HG03097 (cell line): Measurements from ENCODE around the gene HINT3.
"Not testable (repeated sequence)": the region's sequence is repeated elsewhere in the genome, so short reads cannot be mapped to it uniquely, and the experiment has no call there.

ENCODE experiments used
- ATAC-seq: cut with Tn5 transposase; IDR thresholded peaks from one replicate; pipeline ENCODE4 v1.9.1; 2021; ENCODE audit not compliant: unreplicated experiment, low FRiP score

The HINT3 gene

GRCh38 chr6:125957845-125958244 lies 1.3 kb downstream of the HINT3 start:
- no peak for ATAC-seq

DNA sequence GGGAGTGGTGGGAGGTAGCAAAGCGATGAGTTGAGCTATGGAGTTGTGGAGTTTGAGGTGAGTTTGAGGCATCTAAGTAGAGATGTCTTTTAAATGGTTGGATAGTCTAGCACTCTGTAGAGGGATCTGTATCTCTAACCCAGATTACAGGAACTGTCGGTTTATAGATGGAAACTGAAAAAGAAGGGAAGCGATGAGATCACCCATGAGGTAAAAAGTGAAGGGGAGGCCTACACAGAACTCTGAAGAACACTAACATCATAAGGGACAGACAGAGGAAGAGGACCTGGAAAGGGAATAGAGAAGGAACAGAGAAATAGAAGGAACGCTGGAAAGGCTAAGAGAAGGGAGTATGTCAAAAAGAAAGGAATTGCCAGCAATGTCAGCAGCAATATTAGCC lies 2.5 kb downstream of the HINT3 start:
- no peak for ATAC-seq

DNA sequence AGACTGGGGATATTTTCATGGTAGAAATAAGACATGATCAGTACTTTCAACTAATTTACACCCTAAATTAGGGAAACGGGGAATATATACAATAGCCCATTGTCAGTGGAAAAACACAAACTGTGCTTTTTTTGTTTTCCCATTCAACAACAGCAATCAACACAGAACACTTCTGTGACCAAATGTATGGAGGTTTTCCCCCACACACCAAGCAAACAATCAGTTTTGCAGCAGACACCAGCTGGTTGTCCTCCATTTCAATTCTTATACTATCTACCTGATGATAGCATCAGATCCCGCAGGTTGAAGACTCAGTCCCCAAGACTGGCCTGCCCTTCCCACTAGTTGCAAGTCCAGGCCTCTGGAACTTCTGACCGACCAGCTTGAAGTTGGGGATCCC lies 4.5 kb downstream of the HINT3 start:
- no peak for ATAC-seq

GRCh38 chr6:125962900-125963497 lies 6.4 kb downstream of the HINT3 start:
- ATAC-seq, result no peak

GRCh38 chr6:125963817-125964216 lies 7.2 kb downstream of the HINT3 start:
- ATAC-seq, result no peak

DNA sequence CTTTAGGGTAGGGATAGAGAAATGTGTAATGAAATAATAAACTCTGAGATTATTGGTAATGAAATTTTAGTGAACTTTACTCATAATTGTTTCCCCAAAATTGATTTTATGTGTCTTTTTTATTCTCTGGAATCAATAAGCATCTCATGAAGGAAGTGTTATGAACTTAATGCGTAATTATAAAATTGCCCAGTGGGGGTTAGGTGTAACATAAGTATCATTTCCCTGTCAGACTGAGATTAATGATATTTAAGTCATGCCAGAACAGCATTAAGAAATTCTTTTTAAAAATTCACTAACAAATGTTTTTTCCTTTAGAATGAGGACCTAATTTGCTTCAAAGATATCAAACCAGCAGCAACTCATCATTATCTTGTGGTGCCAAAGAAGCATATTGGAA lies 10.0 kb downstream of the HINT3 start:
- ATAC-seq, result no peak

GRCh38 chr6:125968493-125968892 lies 11.9 kb downstream of the HINT3 start:
- no peak for ATAC-seq

- ATAC-seq, result no peak
These were observed 14.2 kb downstream of the HINT3 start for GRCh38 chr6:125970760-125971159.

DNA sequence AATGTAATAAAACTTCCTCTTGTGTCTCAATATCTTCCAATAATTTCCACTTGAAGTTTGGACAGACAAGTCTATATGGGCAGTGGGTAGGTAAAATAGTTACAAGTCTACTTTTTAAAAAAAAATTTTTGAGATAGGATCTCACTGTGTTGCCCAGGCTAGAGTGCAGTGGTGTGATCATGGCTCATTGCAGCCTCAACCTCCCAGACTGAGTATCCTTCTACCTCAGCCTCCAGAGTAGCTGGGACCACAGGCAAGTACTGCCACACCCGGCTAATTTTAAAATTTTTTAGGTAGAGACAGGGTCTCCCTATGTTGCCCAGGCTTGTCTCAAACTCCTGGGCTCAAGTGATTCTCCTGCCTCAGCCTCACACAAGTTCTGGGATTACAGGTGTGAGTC lies 15.9 kb downstream of the HINT3 start:
- not testable (repeated sequence) for ATAC-seq

DNA sequence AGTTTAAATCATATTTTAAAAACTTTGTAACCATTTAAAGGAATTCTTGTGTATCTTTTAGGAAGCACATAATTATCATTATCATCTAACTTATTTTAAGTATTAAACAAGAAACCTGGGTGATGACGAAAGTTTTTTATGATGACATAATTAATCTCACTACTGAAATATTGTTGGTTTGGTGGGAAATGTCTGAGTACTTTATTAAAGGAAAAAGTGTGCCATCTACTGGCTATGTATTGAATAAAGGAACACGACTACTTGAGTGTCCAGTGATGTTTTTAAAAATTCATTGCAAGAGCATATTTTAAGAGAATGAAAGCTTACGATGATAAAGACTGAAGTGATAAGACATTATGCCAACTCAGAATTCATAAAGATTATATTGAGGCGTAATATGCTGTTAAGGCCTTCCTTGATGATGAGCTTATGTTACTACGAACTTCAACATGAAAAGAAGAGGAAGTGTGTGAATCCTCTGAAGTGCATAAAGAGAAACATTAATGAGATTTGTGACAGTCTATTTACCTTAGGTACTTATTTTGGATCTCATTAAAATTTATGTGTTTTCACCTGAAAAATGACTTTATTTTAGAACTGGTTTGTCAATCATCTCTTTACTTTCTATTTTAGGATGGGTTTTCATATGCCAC lies 17.8 kb downstream of the HINT3 start:
- ATAC-seq, result peak; percentile 68

GRCh38 chr6:125979101-125979500 lies 22.5 kb downstream of the HINT3 start:
- no peak for ATAC-seq

- ATAC-seq, result no peak
These were observed 25.1 kb downstream of the HINT3 start for GRCh38 chr6:125981571-125982185.

- ATAC-seq, result no peak
These were observed 26.8 kb downstream of the HINT3 start for GRCh38 chr6:125983246-125983945.

GRCh38 chr6:125984311-125984710 lies 27.7 kb downstream of the HINT3 start:
- ATAC-seq, result no peak

DNA sequence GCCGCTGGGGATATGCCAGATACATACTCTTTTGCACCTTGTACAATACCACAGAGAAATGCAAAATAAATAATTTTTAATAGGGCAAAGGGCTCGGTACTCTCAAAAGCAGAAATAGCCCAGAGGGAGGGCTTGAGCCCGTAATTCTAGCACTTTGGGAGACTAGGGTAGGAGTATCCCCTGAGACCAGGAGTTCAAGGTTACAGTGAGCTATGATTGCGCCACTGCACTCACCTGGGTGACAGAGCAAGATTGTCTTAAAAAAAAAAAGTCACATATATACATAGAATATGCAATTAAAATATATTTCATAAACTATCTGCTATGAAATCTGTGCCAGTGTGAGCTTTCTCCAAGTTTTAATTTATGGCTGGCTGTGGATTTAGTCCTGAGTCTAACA lies 29.0 kb downstream of the HINT3 start:
- no peak for ATAC-seq

GRCh38 chr6:125985979-125986300 lies 29.4 kb downstream of the HINT3 start:
- ATAC-seq, result no peak

GRCh38 chr6:125986301-125987025 lies 29.9 kb downstream of the HINT3 start, which contains the start of gene TRMT11:
Gene TRMT11, plus strand, starts transcription at chr6:125986540. Its CDS starts 11 bp downstream, at chr6:125986551.
- ATAC-seq, result peak; percentile 99

- no peak for ATAC-seq
These were observed 30.6 kb downstream of the HINT3 start for GRCh38 chr6:125987026-125987617.

GRCh38 chr6:125988280-125988679 lies 31.7 kb downstream of the HINT3 start:
- ATAC-seq, result no peak

DNA sequence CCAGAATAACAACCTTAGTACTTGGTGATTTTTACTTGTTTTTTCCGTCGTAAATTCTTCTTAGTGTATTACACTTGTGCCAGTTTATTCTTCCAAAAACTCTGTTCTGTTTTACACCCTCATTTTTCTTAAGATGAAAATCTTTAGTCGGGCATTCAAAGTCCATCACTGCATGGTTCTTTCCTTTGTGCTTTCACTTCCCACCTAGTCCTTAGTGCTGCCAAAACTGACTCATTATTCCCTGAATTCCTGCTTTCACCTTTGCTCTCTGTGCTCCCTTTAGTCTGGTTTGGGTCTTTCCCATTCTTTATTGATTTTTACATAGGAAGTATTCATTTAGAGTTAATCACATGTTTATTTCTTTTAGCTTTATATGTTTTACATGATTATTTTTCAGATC lies 33.1 kb downstream of the HINT3 start:
- no peak for ATAC-seq

DNA sequence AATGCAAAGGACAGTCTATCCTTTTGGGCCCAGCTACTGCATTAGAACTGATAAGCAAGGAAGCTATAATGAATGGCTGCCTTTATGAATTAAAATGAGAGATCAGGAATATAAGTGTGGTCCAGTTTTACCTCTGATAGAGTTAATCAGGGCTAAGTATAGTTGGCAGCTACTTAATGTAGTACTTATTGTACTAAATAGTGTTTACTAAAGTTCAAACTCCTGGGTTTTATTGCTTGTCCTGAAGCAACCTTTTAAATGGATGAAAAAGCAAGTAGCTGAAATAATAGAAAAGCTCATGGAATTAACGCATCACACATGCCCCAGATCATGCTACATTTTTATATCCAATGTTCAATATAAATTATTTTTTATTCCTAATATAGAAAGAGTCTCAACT lies 35.1 kb downstream of the HINT3 start:
- ATAC-seq, result no peak
